ENCODE results near the gene WDR88. TPM values are rescaled to one million over a fixed set of nuclear protein-coding genes. Genes with fewer than 3 reads are reported as not detected.

WDR88 gene
- total and polyA plus RNA-seq, 3 experiments from 2014 or later, result 0.25 TPM; not detected in 2

DNA sequence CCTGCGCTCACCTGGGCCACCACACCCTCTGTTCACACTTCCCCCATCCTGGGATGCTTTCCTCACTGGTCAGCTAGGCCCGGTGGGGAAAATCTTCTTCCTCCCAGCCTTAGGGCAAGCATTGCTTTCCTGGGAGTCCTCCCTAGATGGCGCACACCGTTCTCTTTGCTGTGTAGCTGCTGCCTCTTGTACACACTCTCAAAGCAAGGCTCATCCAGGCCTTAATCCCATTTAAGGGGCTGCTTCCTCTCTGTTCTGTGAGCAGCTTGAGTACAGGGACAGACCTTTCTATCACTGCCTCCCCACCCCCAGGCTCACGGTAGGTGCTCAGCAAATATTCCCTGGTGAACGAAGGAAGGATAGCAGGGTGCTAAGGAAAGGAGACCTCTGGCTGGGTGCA is 82.7 kb downstream of the WDR88 start:
- DNase-seq, result no peak
- Histone ChIP-seq H3K27ac (ENCODE audit: low read depth, low read length) (no peak overlapping the region), H3K4me1 (ENCODE audit: insufficient read depth, low read length) (no peaks in the 10 kb centered on the region), H3K27me3 (ENCODE audit: insufficient read depth, low read length, poor library complexity, severe bottlenecking) (no peaks in the 10 kb centered on the region), H3K9me3 (ENCODE audit: low read length) (no peaks in the 10 kb centered on the region), H3K36me3 (ENCODE audit: insufficient read depth, low read length) (no peaks in the 10 kb centered on the region), H3K4me3 (ENCODE audit: low read length) (no peak overlapping the region)
- Mint-ChIP-seq H3K36me3 (no peaks in the 10 kb centered on the region), H3K27me3 (peaks cover 0 to 1% of the 10 kb centered on the region in 2 donors), H3K9me3 (no peaks in the 10 kb centered on the region), H3K27ac (peak overlapping the region in 1 of 8 donors; percentile 42), H3K4me1 (no peaks in the 10 kb centered on the region), H3K4me3 (no peak overlapping the region)
- POLR2A ChIA-PET, result no interaction called here
- CTCF ChIA-PET, result no interaction called here

DNA sequence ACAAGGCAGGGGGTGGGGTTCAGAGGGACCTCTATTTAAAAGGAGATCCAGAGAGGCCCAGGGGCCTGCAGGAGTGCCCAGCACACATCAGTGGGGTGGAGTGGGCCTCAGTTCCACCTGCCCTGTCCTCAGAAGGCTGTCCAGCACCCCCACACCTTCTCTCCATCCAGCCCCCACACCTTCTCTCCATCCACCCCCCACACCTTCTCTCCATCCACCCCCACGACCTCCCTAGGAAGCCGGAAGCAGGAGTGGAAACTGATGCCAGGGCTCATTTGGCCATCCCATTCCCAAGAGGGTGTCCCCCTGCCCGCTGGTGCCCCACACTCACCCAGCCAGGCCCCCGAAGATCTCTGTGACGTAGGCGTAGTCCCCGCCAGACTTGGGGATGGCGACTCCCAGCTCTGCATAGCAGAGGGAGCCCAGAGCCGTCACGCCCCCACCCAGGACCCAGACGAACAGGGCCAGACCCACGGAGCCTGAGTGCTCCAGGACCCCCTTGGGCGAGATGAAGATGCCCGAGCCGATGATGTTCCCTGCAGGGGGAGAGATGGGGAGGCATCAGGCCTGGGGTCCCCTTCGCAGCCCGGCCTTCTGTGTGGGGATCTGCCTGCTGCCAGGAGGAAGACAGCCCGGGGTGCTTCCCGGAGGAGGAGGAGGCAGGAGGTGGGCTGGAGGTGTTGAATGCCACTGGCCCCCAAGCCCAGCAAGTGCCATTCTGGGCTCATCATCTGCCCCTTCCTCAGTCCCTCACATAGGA is 83.7 kb downstream of the WDR88 start:
- H3K27ac Mint-ChIP-seq, result no peak overlapping the region
- no peaks in the 10 kb centered on the region for H3K36me3 Mint-ChIP-seq

DNA sequence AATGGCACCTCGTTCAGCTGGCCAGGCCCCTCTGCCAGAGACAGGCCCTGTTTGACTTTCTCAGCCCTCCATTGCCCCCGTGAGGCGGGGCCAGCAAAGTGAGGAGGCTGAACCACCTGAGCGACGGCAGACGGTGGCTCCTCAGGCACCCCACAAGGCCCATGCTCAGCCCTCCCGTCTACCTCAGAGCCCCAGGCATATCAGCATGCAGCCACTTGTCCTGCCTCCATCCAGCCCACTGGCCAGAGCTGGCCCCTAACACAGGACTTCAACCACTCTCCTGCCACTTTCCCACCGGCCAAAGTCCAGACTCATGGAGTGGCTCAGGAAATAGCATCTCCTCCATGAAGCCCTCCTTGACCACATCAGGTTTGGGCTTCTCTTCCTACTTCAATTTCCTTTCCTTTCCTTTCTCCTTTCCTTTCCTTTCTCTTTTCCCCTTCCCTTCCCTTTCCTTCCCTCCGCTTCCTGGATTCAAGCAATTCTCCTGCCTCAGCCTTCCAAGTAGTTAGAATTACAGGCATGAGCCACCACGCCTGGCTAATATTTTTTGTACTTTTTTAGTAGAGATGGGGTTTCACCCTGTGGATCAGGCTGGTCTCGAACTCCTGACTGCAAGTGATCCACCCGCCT is 84.4 kb downstream of the WDR88 start:
- Mint-ChIP-seq H3K27ac (peak overlapping the region in 1 of 8 donors; percentile 63), H3K4me3 (no peak overlapping the region), H3K4me1 (no peaks in the 10 kb centered on the region), H3K36me3 (no peaks in the 10 kb centered on the region), H3K9me3 (no peaks in the 10 kb centered on the region), H3K27me3 (peaks cover 10 to 12% of the 10 kb centered on the region in 2 donors)
- CTCF ChIA-PET, result interaction anchor here (1.3 kb wide), 1 partner anchor 72 kb away, joined by 4 read pairs; no protein-coding TSS in a partner anchor
- POLR2A ChIA-PET, result no interaction called here
- Histone ChIP-seq H3K4me3 (ENCODE audit: low read length) (no peak overlapping the region), H3K9me3 (ENCODE audit: low read length) (no peaks in the 10 kb centered on the region), H3K4me1 (ENCODE audit: insufficient read depth, low read length) (no peaks in the 10 kb centered on the region), H3K36me3 (ENCODE audit: insufficient read depth, low read length) (no peaks in the 10 kb centered on the region), H3K27me3 (ENCODE audit: insufficient read depth, low read length, poor library complexity, severe bottlenecking) (no peaks in the 10 kb centered on the region), H3K27ac (ENCODE audit: low read depth, low read length) (no peak overlapping the region)
- no peak for DNase-seq

More for the DNA sequence above, 83.7 kb downstream of the WDR88 start:
- Histone ChIP-seq H3K4me3 (ENCODE audit: low read length) (no peak overlapping the region), H3K27ac (ENCODE audit: low read depth, low read length) (no peak overlapping the region), H3K4me1 (ENCODE audit: insufficient read depth, low read length) (no peaks in the 10 kb centered on the region), H3K9me3 (ENCODE audit: low read length) (no peaks in the 10 kb centered on the region), H3K36me3 (ENCODE audit: insufficient read depth, low read length) (no peaks in the 10 kb centered on the region), H3K27me3 (ENCODE audit: insufficient read depth, low read length, poor library complexity, severe bottlenecking) (no peaks in the 10 kb centered on the region)
- peaks cover 3 to 5% of the 10 kb centered on the region in 2 donors for H3K27me3 Mint-ChIP-seq
- DNase-seq, result no peak
- H3K4me1 Mint-ChIP-seq, result no peaks in the 10 kb centered on the region
- ChIA-PET POLR2A (no interaction called here), CTCF (interaction anchor here (1.3 kb wide), 1 partner anchor 71 kb away, joined by 4 read pairs; no protein-coding TSS in a partner anchor)
- no peak overlapping the region for H3K4me3 Mint-ChIP-seq
- H3K9me3 Mint-ChIP-seq, result no peaks in the 10 kb centered on the region

DNA sequence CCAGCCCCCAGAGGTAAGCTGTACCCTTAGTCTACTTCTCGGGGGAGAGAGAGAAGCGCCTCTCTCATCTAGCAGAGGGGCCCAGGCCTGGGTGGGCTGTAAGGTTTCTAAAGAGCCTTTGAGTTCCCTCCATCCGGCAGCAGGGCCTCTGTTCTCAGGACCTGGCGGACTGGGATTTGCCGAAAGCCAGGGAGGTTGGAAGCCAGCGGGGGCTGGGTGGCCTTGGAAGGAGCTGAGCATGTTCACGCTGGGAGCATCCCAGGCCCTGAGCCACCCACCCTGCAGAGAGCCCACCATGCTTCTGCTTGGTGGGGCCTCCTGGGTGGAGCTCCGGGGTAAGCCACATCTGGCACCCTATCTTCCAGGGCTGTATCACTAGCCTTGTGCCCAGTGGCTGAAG is 86.0 kb downstream of the WDR88 start:
- Histone ChIP-seq H3K9me3 (ENCODE audit: low read length) (no peaks in the 10 kb centered on the region), H3K27ac (ENCODE audit: low read depth, low read length) (no peak overlapping the region), H3K36me3 (ENCODE audit: insufficient read depth, low read length) (no peaks in the 10 kb centered on the region), H3K4me1 (ENCODE audit: insufficient read depth, low read length) (no peaks in the 10 kb centered on the region), H3K4me3 (ENCODE audit: low read length) (no peak overlapping the region), H3K27me3 (ENCODE audit: insufficient read depth, low read length, poor library complexity, severe bottlenecking) (no peaks in the 10 kb centered on the region)
- CTCF ChIA-PET, result no interaction called here
- DNase-seq, result no peak
- H3K27ac Mint-ChIP-seq, result no peak overlapping the region
- no peaks in the 10 kb centered on the region for H3K4me1 Mint-ChIP-seq
- POLR2A ChIA-PET, result no interaction called here
- H3K36me3 Mint-ChIP-seq, result no peaks in the 10 kb centered on the region
- peaks cover 11 to 18% of the 10 kb centered on the region in 2 donors for H3K27me3 Mint-ChIP-seq
- H3K9me3 Mint-ChIP-seq, result no peaks in the 10 kb centered on the region
- no peak overlapping the region for H3K4me3 Mint-ChIP-seq

DNA sequence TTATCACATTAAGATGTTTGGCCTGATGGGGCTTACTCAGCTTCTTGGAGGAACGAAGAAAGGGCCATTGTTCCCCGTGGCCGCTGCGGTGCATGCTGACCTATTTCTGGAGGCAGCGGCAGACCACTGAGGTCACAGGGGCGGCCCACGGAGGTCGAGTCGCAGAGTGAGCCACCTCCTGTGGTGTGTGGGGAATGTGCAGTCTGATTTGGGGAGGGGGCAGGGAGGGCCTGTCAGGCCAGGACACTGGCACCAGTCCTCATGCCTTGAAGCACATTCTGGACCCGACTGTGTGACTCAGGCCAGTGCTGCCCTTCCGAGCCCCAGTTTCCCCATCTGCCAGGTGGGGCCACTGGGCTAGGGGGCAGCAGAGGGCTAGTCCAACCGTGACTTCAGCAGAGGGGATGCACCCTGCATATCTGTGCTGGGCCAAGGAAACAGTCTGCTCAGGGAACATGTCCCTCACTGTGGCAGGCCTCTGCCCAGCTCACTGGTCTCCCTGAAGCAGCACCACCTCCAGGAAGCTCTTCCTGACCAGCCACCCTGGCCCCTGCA is 87.4 kb downstream of the WDR88 start:
- Histone ChIP-seq H3K4me3 (ENCODE audit: low read length) (no peak overlapping the region), H3K27ac (ENCODE audit: low read depth, low read length) (no peak overlapping the region), H3K36me3 (ENCODE audit: insufficient read depth, low read length) (no peaks in the 10 kb centered on the region), H3K9me3 (ENCODE audit: low read length) (no peaks in the 10 kb centered on the region), H3K27me3 (ENCODE audit: insufficient read depth, low read length, poor library complexity, severe bottlenecking) (no peaks in the 10 kb centered on the region), H3K4me1 (ENCODE audit: insufficient read depth, low read length) (no peaks in the 10 kb centered on the region)
- CTCF ChIA-PET, result interaction anchor here (1.5 kb wide), 1 partner anchor 16 kb away, joined by 3 read pairs; no protein-coding TSS in a partner anchor
- Mint-ChIP-seq H3K36me3 (no peaks in the 10 kb centered on the region), H3K27ac (no peak overlapping the region), H3K27me3 (peaks cover 15 to 30% of the 10 kb centered on the region in 2 donors), H3K4me1 (no peaks in the 10 kb centered on the region), H3K9me3 (no peaks in the 10 kb centered on the region), H3K4me3 (no peak overlapping the region)
- no peak for DNase-seq
- POLR2A ChIA-PET, result no interaction called here

DNA sequence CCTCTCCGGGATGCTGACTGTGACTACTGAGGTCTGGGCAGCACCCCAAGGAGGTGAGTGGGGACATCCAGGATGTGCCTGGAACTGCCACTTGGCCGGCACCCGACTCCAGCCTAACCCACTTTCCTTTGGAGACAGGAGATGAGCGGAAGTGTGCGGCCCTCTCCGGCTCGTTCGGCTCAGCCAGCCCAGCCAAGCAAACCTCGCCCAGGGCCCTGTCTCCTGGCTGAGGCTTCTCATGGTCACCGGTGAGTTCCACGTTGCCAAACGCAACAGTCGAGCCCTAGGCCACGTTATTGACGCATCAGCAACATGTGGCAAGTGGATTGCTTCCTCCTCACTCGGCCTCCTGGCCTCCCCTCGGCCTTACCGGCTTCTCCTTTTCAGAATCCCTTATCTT is 88.2 kb downstream of the WDR88 start:
- Histone ChIP-seq H3K27ac (ENCODE audit: low read depth, low read length) (no peak overlapping the region), H3K4me3 (ENCODE audit: low read length) (no peak overlapping the region), H3K27me3 (ENCODE audit: insufficient read depth, low read length, poor library complexity, severe bottlenecking) (no peaks in the 10 kb centered on the region), H3K4me1 (ENCODE audit: insufficient read depth, low read length) (no peaks in the 10 kb centered on the region), H3K36me3 (ENCODE audit: insufficient read depth, low read length) (no peaks in the 10 kb centered on the region), H3K9me3 (ENCODE audit: low read length) (no peaks in the 10 kb centered on the region)
- Mint-ChIP-seq H3K4me1 (peaks cover 0 to 3% (median 3%) of the 10 kb centered on the region in 3 donors), H3K27ac (peak overlapping the region in 1 of 8 donors; percentile 6), H3K9me3 (peaks cover 0 to 2% (median 0%) of the 10 kb centered on the region in 5 donors), H3K4me3 (no peak overlapping the region), H3K27me3 (peaks cover 22 to 38% of the 10 kb centered on the region in 2 donors), H3K36me3 (no peaks in the 10 kb centered on the region)
- no peak for DNase-seq
- ChIA-PET POLR2A (no interaction called here), CTCF (no interaction called here)

DNA sequence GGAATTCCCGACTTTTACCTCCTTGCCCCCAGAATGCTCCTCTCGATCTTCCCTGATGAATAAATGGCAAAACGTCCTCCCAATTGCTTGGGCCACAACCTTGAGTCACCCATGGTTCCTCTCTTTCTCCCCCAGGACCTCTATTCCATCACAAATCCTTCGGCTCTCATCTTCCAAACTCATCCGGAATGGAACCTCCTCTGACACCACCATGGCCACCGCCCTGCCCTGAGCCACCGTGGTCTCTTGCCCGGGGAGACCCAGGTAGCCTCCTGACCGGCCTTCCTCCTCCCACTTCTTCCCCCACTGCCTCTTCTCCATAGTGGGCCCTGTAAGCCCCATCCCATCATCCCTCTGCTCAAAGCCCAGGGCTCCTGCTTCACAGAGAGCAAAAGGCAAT is 88.8 kb downstream of the WDR88 start:
- H3K4me3 ChIP-seq (ENCODE audit: low read length), result no peak overlapping the region
- Mint-ChIP-seq H3K27me3 (peaks cover 23 to 39% of the 10 kb centered on the region in 2 donors), H3K27ac (no peak overlapping the region), H3K4me1 (peaks cover under 1 to 3% (median 3%) of the 10 kb centered on the region in 3 donors), H3K36me3 (no peaks in the 10 kb centered on the region), H3K4me3 (no peak overlapping the region), H3K9me3 (peaks cover 0 to 2% (median 0%) of the 10 kb centered on the region in 5 donors)
- no peak for DNase-seq
- H3K36me3 ChIP-seq (ENCODE audit: insufficient read depth, low read length), result no peaks in the 10 kb centered on the region
- H3K9me3 ChIP-seq (ENCODE audit: low read length), result no peaks in the 10 kb centered on the region
- ChIA-PET POLR2A (no interaction called here), CTCF (no interaction called here)
- H3K27me3 ChIP-seq (ENCODE audit: insufficient read depth, low read length, poor library complexity, severe bottlenecking), result no peaks in the 10 kb centered on the region
- H3K4me1 ChIP-seq (ENCODE audit: insufficient read depth, low read length), result no peaks in the 10 kb centered on the region
- H3K27ac ChIP-seq (ENCODE audit: low read depth, low read length), result no peak overlapping the region

DNA sequence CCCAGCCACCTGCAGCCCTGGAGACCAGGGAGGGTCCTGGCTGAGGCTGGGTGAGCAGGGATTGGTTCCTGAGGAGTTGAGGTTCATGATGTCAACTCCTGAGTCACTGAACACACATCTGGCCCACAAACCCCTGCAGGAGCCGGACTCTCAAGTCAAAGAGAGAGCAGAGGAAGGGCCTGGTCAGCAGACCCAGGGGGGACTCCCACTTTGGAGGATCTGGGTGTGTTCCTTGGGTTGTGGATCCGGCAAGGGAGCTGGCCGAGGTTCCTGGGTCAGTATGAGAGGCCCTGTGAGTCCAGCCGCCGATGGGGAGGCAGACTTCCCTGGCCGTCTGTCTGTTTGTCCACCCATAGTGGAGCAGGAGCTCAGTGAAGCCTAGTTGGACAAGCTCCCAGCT is 89.7 kb downstream of the WDR88 start:
- H3K36me3 Mint-ChIP-seq, result no peaks in the 10 kb centered on the region
- Histone ChIP-seq H3K4me1 (ENCODE audit: insufficient read depth, low read length) (no peaks in the 10 kb centered on the region), H3K27ac (ENCODE audit: low read depth, low read length) (no peak overlapping the region), H3K4me3 (ENCODE audit: low read length) (no peak overlapping the region), H3K9me3 (ENCODE audit: low read length) (no peaks in the 10 kb centered on the region), H3K36me3 (ENCODE audit: insufficient read depth, low read length) (no peaks in the 10 kb centered on the region), H3K27me3 (ENCODE audit: insufficient read depth, low read length, poor library complexity, severe bottlenecking) (peaks cover 4% of the 10 kb centered on the region)
- DNase-seq, result no peak
- peaks cover 6 to 12% (median 8%) of the 10 kb centered on the region in 3 donors for H3K4me1 Mint-ChIP-seq
- ChIA-PET CTCF (interaction anchor here (0.9 kb wide), 1 partner anchor 14 kb away, joined by 4 read pairs; no protein-coding TSS in a partner anchor), POLR2A (no interaction called here)
- H3K27me3 Mint-ChIP-seq, result peaks cover 30 to 48% of the 10 kb centered on the region in 2 donors
- no peak overlapping the region for H3K27ac Mint-ChIP-seq
- no peak overlapping the region for H3K4me3 Mint-ChIP-seq
- peaks cover 0 to 6% (median 2%) of the 10 kb centered on the region in 5 donors for H3K9me3 Mint-ChIP-seq
